Adrenal gland (tissue), 12 donors: ENCODE results near the gene ZNF597. TPM values are rescaled to one million over a fixed set of nuclear protein-coding genes. Genes with fewer than 3 reads are reported as not detected.

Experiments used
- DNase-seq, 7 donors: peaks; one replicate each; pipeline ENCODE4 v3.0.0-alpha.2; 2019 to 2020
- H3K27ac ChIP-seq, 5 donors: fragments of 200-600 bp; sonication (generic) in 4 of 5; 1 replicate in 3 of 5; 2 replicates in 2 of 5; pipeline versions ENCODE4 v1.5.1 to v1.8.0; 2016 to 2020; ENCODE audit warnings: mild to moderate bottlenecking in 1 of 5
- H3K27me3 ChIP-seq: fragments of 200-600 bp; 2 replicates; pipeline ENCODE4 v1.8.0; 2021
- H3K36me3 ChIP-seq, 2 donors: fragments of 200-600 bp; replicated peaks in 1 of 2; 1 replicate in 1 of 2; 2 replicates in 1 of 2; pipeline versions ENCODE4 v1.5.1 to v1.8.0; 2018 to 2022
- H3K4me1 ChIP-seq, 2 donors: fragments of 200-600 bp; replicated peaks in 1 of 2; 1 replicate in 1 of 2; 2 replicates in 1 of 2; pipeline versions ENCODE4 v1.5.1 to v1.8.0; 2018 to 2021
- H3K4me3 ChIP-seq, 4 donors: fragments of 200-600 bp; sonication (generic) in 3 of 4; one replicate each; pipeline ENCODE4 v1.5.1; 2016 to 2018
- H3K9me3 ChIP-seq, 3 donors: fragments of 200-600 bp; sonication (generic) in 1 of 3; replicated peaks in 1 of 3; 1 replicate in 2 of 3; 2 replicates in 1 of 3; pipeline versions ENCODE4 v1.5.1 to v1.8.0; 2016 to 2021
- CTCF ChIP-seq, 6 experiments: fragments of 450-650 bp in 4 of 6; fragments of 200-600 bp in 2 of 6; sonication (generic) in 1 of 6; IDR thresholded peaks; 1 replicate in 5 of 6; 2 replicates in 1 of 6; pipeline versions ENCODE4 v1.5.1 to v1.8.0; 2016 to 2021; ENCODE audit warnings: antibody characterized with exemption in 6 of 6, mild to moderate bottlenecking in 2 of 6, moderate library complexity in 1 of 6
- POLR2A ChIP-seq, 2 donors: fragments of 450-650 bp; IDR thresholded peaks; one replicate each; pipeline ENCODE4 v1.6.1; 2017; ENCODE audit warnings: antibody characterized with exemption in 2 of 2, mild to moderate bottlenecking in 2 of 2, moderate library complexity in 1 of 2
- WGBS, 4 donors: extraction: QIAGEN DNeasy Blood & Tissue Kit in 2 of 4; methylation state at CpG; one replicate each; pipeline versions ENCODE4 v1.1.5 to v1.1.7; 2013 to 2017; 5-methylcytosine and 5-hydroxymethylcytosine counted together
- intact Hi-C, 2 donors: fragments of 100-400 bp; cut with DNase I; formaldehyde crosslinking; loops; one replicate each; pipeline versions ENCODE4 v1.14.1 to v1.15.0; 2022 to 2023
- polyA plus RNA-seq, 3 donors: library from polyadenylated mRNA; stranded (reverse); fragments of 200-250 nt in 2 of 3; fragments of 350-450 nt in 1 of 3; fragmentation: Illumina TruSeq in 1 of 3; extraction: RNeasy Lipid Tissue Mini Kit (QIAGEN cat#74804) in 1 of 3; gene quantifications; one replicate each; pipeline ENCODE4 v1.2.3, GENCODE V29; 2013 to 2014
- total RNA-seq, 9 donors: library from RNA; depleted of rRNA in 4 of 9; stranded (reverse); fragments of >200 nt in 4 of 9; fragments of 120-200 nt in 1 of 9; fragmentation: NEBNext Ultra II Directional in 1 of 9; extraction: Animal tissue kit (Norgen Biotek cat#: 25700) in 1 of 9; gene quantifications; one replicate each; pipeline versions ENCODE4 v1.1.0 to v1.2.4, GENCODE V29; 2013 to 2023
- donor health status: healthy with polysubstance abuse.
- donor health status: Bipolar disorder and iron deficiency.
- donor health status: DM: yes; HTN: yes; CAD: no.
- donor health status: DM: no; HTN: no; CAD: no.
- donor health status: DM: no; HTN: no; CAD: no.
- donor health status: DM: yes; HTN: yes; CAD: no.

Gene ZNF597
- total and polyA plus RNA-seq, 12 donors: 1.2 to 4.0 (median 2.8) TPM

DNA sequence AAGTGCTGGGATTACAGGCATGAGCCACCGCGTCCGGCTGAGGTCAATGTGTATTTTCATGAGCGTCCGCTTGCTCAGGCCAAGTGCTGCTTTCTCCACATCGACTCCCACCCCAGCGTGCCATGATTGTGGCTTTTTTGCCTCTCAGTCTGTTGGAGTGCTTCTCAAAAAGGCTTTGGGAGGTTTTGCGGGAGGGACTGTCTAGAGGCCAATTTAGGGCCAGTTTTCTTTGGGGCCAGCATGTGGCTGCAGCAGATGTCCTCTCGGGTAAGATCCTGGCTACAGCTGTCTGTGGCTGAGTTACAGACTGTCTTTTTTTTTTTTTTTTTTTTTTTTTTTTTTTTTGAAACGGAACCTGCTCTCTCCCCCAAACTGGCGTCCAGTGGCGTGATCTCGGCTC, 45.5 kb upstream of the ZNF597 start:
- Histone ChIP-seq H3K4me1 (no peaks in the 10 kb centered on the region), H3K9me3 (no peaks in the 10 kb centered on the region), H3K27ac (no peak overlapping the region), H3K4me3 (no peak overlapping the region), H3K27me3 (no peaks in the 10 kb centered on the region), H3K36me3 (peaks cover 0 to 32% of the 10 kb centered on the region in 2 donors)
- WGBS, 4 donors: 70 to 73% (median 72%) methylated on average over 9 to 13 of the region's 13 CpGs; no CpG with 5 or more reads in 1 of the 4 donors
- no peak for DNase-seq
- intact Hi-C loops: no loop called here
- TF ChIP-seq CTCF (IDR thresholded peaks at IDR 0.05) (no peak), POLR2A (IDR thresholded peaks at IDR 0.05) (no peak)

DNA sequence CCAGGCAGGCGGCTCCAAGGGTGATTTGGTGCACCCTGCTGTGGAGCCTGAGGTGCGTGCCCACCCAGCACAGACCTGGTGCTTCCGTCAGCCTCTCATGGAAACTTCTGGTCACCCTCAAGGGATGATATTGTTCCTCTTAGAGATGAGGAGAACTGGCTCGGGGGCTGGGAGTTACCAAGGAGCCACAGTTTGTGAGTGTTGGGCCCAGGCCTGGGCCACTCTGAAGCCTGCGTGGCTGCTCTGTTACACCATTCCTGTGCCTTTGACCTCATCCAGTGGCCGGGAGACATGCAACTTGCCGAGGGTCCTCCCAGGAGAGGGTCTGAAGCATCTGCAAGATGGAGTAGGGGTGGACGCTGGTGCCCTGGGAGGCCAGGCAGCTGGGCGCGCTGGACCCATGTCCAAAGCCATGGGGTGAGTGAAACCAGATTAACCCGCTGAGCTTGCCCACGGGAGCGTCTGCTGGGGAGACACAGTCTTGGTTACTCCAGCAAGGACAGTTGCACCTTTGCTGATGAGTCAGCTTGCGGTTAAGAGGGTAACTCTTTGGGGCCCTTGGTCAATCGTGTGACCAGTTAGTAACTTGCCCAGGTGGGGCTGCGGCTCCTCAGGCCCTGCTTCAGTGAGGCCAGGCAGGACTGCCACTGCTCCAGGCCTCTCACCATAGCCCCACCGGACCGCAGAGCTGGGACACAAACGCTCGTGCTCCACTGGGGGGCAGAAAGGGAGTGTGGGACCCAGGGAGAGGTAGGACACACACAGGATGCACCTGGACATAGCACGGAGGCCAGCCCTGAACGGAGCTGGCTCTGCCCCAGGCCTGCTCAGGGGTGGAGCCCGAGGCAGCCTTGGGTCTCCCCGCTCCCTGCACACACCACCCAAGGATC, 44.5 kb upstream of the ZNF597 start:
- no peak for DNase-seq
- Histone ChIP-seq H3K4me1 (no peaks in the 10 kb centered on the region), H3K27me3 (no peaks in the 10 kb centered on the region), H3K9me3 (no peaks in the 10 kb centered on the region), H3K4me3 (no peak overlapping the region), H3K36me3 (peaks cover 0 to 42% of the 10 kb centered on the region in 2 donors), H3K27ac (no peak overlapping the region)
- WGBS, 4 donors: 84 to 95% (median 88%) methylated on average over 7 to 24 of the region's 24 CpGs
- TF ChIP-seq POLR2A (IDR thresholded peaks at IDR 0.05): no peak
- TF ChIP-seq CTCF (IDR thresholded peaks at IDR 0.05): no peak
- intact Hi-C loops: no loop called here

GRCh38 chr16:3486506-3487215, 43.4 kb upstream of the ZNF597 start:
- Histone ChIP-seq H3K9me3 (no peaks in the 10 kb centered on the region), H3K27ac (no peak overlapping the region), H3K4me1 (no peaks in the 10 kb centered on the region), H3K4me3 (no peak overlapping the region), H3K27me3 (no peaks in the 10 kb centered on the region), H3K36me3 (peaks cover 0 to 53% of the 10 kb centered on the region in 2 donors)
- WGBS, 4 donors: 88 to 92% (median 90%) methylated on average over 15 to 24 of the region's 24 CpGs
- TF ChIP-seq CTCF (IDR thresholded peaks at IDR 0.05) (no peak), POLR2A (IDR thresholded peaks at IDR 0.05) (no peak)
- no peak for DNase-seq
- intact Hi-C loops: no loop called here

DNA sequence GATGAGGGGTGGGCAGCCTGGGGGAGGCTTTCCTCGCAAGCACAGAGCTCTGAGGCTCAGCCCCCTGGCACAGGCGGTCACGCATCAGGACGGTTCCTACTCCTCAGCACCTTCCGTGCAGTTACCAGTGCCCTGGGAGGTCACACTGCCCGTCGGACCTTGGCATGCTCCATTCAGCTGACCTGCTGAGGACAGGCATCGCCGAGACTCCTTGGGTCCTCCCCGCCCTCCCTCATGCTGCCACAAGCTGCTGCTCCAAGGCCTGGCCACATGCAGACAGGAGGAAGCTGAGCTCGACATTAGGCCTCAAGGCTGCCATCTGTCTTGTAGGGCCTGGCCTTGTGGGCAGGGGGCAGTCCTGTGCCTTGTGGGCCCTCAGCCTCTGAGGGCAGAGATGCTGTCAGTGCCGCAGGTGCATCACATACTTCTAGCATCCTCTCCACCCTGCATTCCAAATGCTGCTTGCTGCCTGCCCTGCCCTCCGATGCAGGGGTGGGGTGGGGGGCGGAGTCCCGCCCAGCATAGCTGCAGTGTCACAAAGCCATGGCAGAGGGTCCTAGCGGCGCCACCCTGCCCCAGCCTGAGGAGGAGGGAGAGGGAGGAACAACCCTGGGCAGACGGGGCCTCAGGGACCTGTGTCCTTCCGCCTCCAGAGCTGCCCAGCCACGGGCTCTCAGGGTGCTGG, 42.7 kb upstream of the ZNF597 start:
- intact Hi-C loops: no loop called here
- no peaks in the 10 kb centered on the region for H3K9me3 ChIP-seq
- H3K4me1 ChIP-seq: no peaks in the 10 kb centered on the region
- DNase-seq: no peak
- H3K27ac ChIP-seq: no peak overlapping the region
- no peak for TF ChIP-seq CTCF (IDR thresholded peaks at IDR 0.05)
- no peak for TF ChIP-seq POLR2A (IDR thresholded peaks at IDR 0.05)
- 82 to 89% (median 86%) methylated on average over 9 to 20 of the region's 20 CpGs for WGBS, 4 donors
- no peak overlapping the region for H3K4me3 ChIP-seq
- H3K36me3 ChIP-seq: peaks cover 0 to 60% of the 10 kb centered on the region in 2 donors
- H3K27me3 ChIP-seq: no peaks in the 10 kb centered on the region
